ENCODE results near the gene NRXN3. TPM values are rescaled to one million over a fixed set of nuclear protein-coding genes. Genes with fewer than 3 reads are reported as not detected.

NRXN3 gene
- total and polyA plus RNA-seq, 2 experiments from 2014 or later, result 1.0 to 1.8 TPM

- no peaks in the 10 kb centered on the region for H3K9me2 ChIP-seq (ENCODE audit: insufficient read depth)
- no peak overlapping the region for H3K27ac ChIP-seq (ENCODE audit: low read depth)
- Mint-ChIP-seq H3K36me3 (ENCODE audit: low read depth) (no peaks in the 10 kb centered on the region), H3K4me3 (no peak overlapping the region), H3K27ac (no peak overlapping the region), H3K9me3 (no peaks in the 10 kb centered on the region; the same call in 2 of the 3 replicates), H3K27me3 (ENCODE audit: insufficient read depth, low read depth, poor library complexity) (peaks cover 2% of the 10 kb centered on the region), H3K4me1 (peaks cover 16% of the 10 kb centered on the region)
- no peaks in the 10 kb centered on the region for H3K4me1 ChIP-seq (ENCODE audit: insufficient read depth)
- no peaks in the 10 kb centered on the region for H4K20me1 ChIP-seq (replicated peaks; ENCODE audit: insufficient read depth)
- H3K4me3 ChIP-seq, result no peak overlapping the region
- no peaks in the 10 kb centered on the region for H3K79me2 ChIP-seq (replicated peaks; ENCODE audit: insufficient read depth)
- H3K27me3 ChIP-seq (ENCODE audit: insufficient read depth), result no peaks in the 10 kb centered on the region
- H3K4me2 ChIP-seq, result no peak overlapping the region
- no peak overlapping the region for H2AFZ ChIP-seq
- DNase-seq (ENCODE audit: low spot score), result no peak
- ATAC-seq, result no peak
- no peaks in the 10 kb centered on the region for H3K36me3 ChIP-seq (ENCODE audit: insufficient read depth)
- no peaks in the 10 kb centered on the region for H3F3A ChIP-seq (replicated peaks; ENCODE audit: low read depth)
- TF ChIP-seq REST (IDR thresholded peaks at IDR 0.05; ENCODE audit: unreplicated experiment) (no peak), ZNF462 (CRISPR knock-in tag; IDR thresholded peaks at IDR 0.05) (no peak), JUNB (IDR thresholded peaks at IDR 0.05; ENCODE audit: unreplicated experiment) (no peak), ETS1 (IDR thresholded peaks at IDR 0.05) (no peak), CREB1 (CRISPR knock-in tag; IDR thresholded peaks at IDR 0.05; ENCODE audit: low read depth) (no peak), ZNF331 (CRISPR knock-in tag; IDR thresholded peaks at IDR 0.05; ENCODE audit: low read depth) (no peak), EZH2phosphoT487 (IDR thresholded peaks at IDR 0.05; ENCODE audit: unreplicated experiment) (no peak), NANOG (IDR thresholded peaks at IDR 0.05; ENCODE audit: borderline replicate concordance) (no peak), STAT1 (IDR thresholded peaks at IDR 0.05; ENCODE audit: unreplicated experiment) (no peak), CTCF (conservative IDR thresholded peaks at IDR 0.05; ENCODE audit: low read depth in 2 of 2) (no peak), POLR2AphosphoS5 (IDR thresholded peaks at IDR 0.05; ENCODE audit: low read depth) (no peak)
Observed at GRCh38 chr14:79180656-79181055, 1010.5 kb downstream of the NRXN3 start.

Data from GM23338 (cell line).